K562 (cell line): ENCODE measurements around the gene TMEM184B.

Source experiments
- GATA2 ChIP-seq: sonication (generic); formaldehyde crosslinking; IDR thresholded peaks from 2 replicates; pipeline ENCODE4 v1.4.0; 2020; ENCODE audit warnings: mild to moderate bottlenecking, missing genetic modification reagents
- HCFC1 ChIP-seq: IDR thresholded peaks from 2 replicates; pipeline ENCODE4 v1.6.1; 2012; ENCODE audit warnings: low read depth, low read length, improper control_type of control experiment
- HDAC2 ChIP-seq: fragments of 450-650 bp; IDR thresholded peaks from 2 replicates; pipeline ENCODE4 v1.6.1; 2016; ENCODE audit warnings: mild to moderate bottlenecking
- JUND ChIP-seq, 2 experiments: IDR thresholded peaks; 2 replicates in 1 of 2; 3 replicates in 1 of 2; pipeline ENCODE4 v1.6.1; 2011; ENCODE audit warnings: borderline replicate concordance in 2 of 2, low read depth in 2 of 2, low read length in 2 of 2, improper control_type of control experiment in 1 of 2, missing biosample characterization in 1 of 2, missing genetic modification characterization in 1 of 2, missing genetic modification reagents in 1 of 2
- MAX ChIP-seq: sonication (generic); formaldehyde crosslinking; IDR thresholded peaks from 2 replicates; pipeline ENCODE4 v1.9.0; 2022; ENCODE audit warnings: mild to moderate bottlenecking, missing genetic modification reagents
- POLR2AphosphoS5 ChIP-seq: IDR thresholded peaks from 2 replicates; pipeline ENCODE4 v1.6.1; 2011; ENCODE audit warnings: mild to moderate bottlenecking, low read depth, low read length, moderate library complexity; ENCODE audit not compliant: control insufficient read depth, insufficient read depth
- TF ChIP-seq, protein P1 (sequence below), 3 experiments: IDR thresholded peaks in 2 of 3; conservative IDR thresholded peaks in 1 of 3; 2 replicates each; pipeline ENCODE4 v1.5.1; 2011 to 2012; ENCODE audit warnings: low read length in 3 of 3, mild to moderate bottlenecking in 3 of 3, control low read depth in 2 of 3, improper control_type of control experiment in 1 of 3, inconsistent platforms in 1 of 3, low read depth in 1 of 3, mixed read lengths in 1 of 3, moderate library complexity in 1 of 3; ENCODE audit not compliant: insufficient read depth in 2 of 3

DNA sequence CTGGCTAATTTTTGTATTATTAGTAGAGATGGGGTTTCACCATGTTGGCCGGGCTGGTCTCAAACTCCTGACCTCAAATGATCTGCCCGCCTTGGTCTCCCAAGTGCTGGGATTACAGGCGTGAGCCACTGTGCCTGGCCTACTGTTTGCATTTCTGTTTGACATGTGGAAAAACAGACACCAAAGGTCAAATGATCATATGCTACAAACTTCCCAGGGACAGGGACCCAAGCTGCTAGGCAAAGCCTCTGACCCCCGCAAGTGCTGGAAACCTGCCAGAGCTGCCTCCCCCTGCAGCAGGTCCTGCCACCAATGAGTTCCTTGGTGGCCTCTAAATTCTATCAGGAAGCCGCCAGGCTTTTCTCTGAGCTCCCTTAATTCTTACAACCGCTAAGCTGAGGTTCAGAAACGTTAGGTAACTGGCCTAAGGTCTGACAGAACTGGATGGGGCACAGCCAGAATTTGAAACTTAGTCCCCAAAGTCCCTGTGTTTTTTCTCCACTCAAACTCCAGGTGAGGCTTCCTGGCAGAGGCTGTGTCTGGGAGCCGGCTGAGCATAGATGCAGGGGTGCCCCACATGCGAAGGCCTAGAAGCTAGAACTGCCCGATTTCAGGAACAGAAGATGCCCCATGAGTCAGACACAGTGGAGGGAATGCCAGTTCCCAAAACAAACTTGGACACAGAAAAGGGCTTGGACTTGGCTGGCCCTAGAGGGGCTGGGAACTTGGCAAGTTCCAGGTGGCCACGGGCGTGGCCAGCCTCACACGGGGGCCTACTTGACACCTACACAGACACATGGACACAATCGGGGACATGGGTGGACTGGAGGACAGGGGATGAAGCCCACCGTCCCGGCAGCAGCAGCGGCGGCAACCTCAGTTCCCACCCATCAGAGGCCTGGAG, 37.1 kb upstream of the TMEM184B start:
- TF ChIP-seq GATA2, result no peak
- no peak for TF ChIP-seq JUND (IDR thresholded peaks at IDR 0.05; ENCODE audit: borderline replicate concordance, low read depth, low read length)
- no peak for TF ChIP-seq JUND (tag; IDR thresholded peaks at IDR 0.05; ENCODE audit: borderline replicate concordance, low read depth, low read length)
- no peak for TF ChIP-seq MAX (CRISPR knock-in tag)
- TF ChIP-seq, protein P1, sequence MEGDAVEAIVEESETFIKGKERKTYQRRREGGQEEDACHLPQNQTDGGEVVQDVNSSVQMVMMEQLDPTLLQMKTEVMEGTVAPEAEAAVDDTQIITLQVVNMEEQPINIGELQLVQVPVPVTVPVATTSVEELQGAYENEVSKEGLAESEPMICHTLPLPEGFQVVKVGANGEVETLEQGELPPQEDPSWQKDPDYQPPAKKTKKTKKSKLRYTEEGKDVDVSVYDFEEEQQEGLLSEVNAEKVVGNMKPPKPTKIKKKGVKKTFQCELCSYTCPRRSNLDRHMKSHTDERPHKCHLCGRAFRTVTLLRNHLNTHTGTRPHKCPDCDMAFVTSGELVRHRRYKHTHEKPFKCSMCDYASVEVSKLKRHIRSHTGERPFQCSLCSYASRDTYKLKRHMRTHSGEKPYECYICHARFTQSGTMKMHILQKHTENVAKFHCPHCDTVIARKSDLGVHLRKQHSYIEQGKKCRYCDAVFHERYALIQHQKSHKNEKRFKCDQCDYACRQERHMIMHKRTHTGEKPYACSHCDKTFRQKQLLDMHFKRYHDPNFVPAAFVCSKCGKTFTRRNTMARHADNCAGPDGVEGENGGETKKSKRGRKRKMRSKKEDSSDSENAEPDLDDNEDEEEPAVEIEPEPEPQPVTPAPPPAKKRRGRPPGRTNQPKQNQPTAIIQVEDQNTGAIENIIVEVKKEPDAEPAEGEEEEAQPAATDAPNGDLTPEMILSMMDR (IDR thresholded peaks at IDR 0.05 in 2 of 3, conservative IDR thresholded peaks at IDR 0.05 in 1 of 3; ENCODE audit: insufficient read depth in 2 of 3, low read depth in 1 of 3, low read length in 3 of 3), result no peak
- no peak for TF ChIP-seq HCFC1
- TF ChIP-seq POLR2AphosphoS5, result no peak
- no peak for TF ChIP-seq HDAC2
